A549 (cell line): ENCODE results near the gene EXOC3.

Source experiments
- CBX2 ChIP-seq: fragments of 200-600 bp; sonication (generic); IDR thresholded peaks from 2 replicates; pipeline ENCODE4 v1.6.1; 2016; ENCODE audit warnings: low read depth, mild to moderate bottlenecking, borderline replicate concordance
- CTCF ChIP-seq: fragments of >200 bp; sonication (Bioruptor Twin); formaldehyde crosslinking; IDR thresholded peaks from 3 replicates; pipeline ENCODE4 v1.5.1; 2016
- E2F6 ChIP-seq: IDR thresholded peaks from 2 replicates; pipeline ENCODE4 v1.6.1; 2012; ENCODE audit warnings: low read depth, borderline replicate concordance
- EP300 ChIP-seq, 2 experiments: fragments of >200 bp; sonication (Bioruptor Twin); formaldehyde crosslinking; IDR thresholded peaks; 2 replicates in 1 of 2; 3 replicates in 1 of 2; pipeline ENCODE4 v1.6.1; 2016 to 2017
- ESRRA ChIP-seq: fragments of 150-350 bp; IDR thresholded peaks from 2 replicates; pipeline ENCODE4 v1.6.1; 2014; ENCODE audit warnings: mild to moderate bottlenecking, low read length, borderline replicate concordance
- FOSL2 ChIP-seq, 2 experiments: fragments of 450-650 bp in 1 of 2; fragments of >200 bp in 1 of 2; sonication (Bioruptor Twin) in 1 of 2; formaldehyde crosslinking; IDR thresholded peaks; 2 replicates each; pipeline versions ENCODE4 v1.5.0 to v1.6.1; 2016 to 2020; ENCODE audit warnings: mild to moderate bottlenecking in 1 of 2, moderate library complexity in 1 of 2
- JUNB ChIP-seq: fragments of >200 bp; sonication (Bioruptor Twin); formaldehyde crosslinking; IDR thresholded peaks from 2 replicates; pipeline ENCODE4 v1.6.1; 2016
- KDM1A ChIP-seq: fragments of 200-600 bp; sonication (generic); IDR thresholded peaks from 2 replicates; pipeline ENCODE4 v1.6.1; 2016; ENCODE audit warnings: low read depth, mild to moderate bottlenecking
- NFE2L2 ChIP-seq: fragments of 150-350 bp; conservative IDR thresholded peaks from 2 replicates; pipeline ENCODE4 v1.6.1; 2014; ENCODE audit warnings: low read length
- POLR2A ChIP-seq: IDR thresholded peaks from 2 replicates; pipeline ENCODE4 v1.6.1; 2012; ENCODE audit warnings: mild to moderate bottlenecking, low read length
- POLR2AphosphoS2 ChIP-seq: conservative IDR thresholded peaks from 2 replicates; pipeline ENCODE4 v1.6.1; 2012; ENCODE audit warnings: low read length, improper control_type of control experiment, inconsistent platforms
- RAD21 ChIP-seq, 2 experiments: fragments of >200 bp in 1 of 2; sonication (Bioruptor Twin) in 1 of 2; formaldehyde crosslinking in 1 of 2; IDR thresholded peaks in 1 of 2; conservative IDR thresholded peaks in 1 of 2; 2 replicates in 1 of 2; 3 replicates in 1 of 2; pipeline ENCODE4 v1.6.1; 2012 to 2018; ENCODE audit warnings: inconsistent platforms in 1 of 2
- RCOR1 ChIP-seq: fragments of 150-350 bp; IDR thresholded peaks from 2 replicates; pipeline ENCODE4 v1.6.1; 2014; ENCODE audit warnings: antibody characterized with exemption, low read length, low read depth
- RFX5 ChIP-seq: fragments of 450-650 bp; IDR thresholded peaks from 2 replicates; pipeline ENCODE4 v1.7.1; 2014; ENCODE audit warnings: antibody characterized with exemption, mild to moderate bottlenecking, moderate library complexity

DNA sequence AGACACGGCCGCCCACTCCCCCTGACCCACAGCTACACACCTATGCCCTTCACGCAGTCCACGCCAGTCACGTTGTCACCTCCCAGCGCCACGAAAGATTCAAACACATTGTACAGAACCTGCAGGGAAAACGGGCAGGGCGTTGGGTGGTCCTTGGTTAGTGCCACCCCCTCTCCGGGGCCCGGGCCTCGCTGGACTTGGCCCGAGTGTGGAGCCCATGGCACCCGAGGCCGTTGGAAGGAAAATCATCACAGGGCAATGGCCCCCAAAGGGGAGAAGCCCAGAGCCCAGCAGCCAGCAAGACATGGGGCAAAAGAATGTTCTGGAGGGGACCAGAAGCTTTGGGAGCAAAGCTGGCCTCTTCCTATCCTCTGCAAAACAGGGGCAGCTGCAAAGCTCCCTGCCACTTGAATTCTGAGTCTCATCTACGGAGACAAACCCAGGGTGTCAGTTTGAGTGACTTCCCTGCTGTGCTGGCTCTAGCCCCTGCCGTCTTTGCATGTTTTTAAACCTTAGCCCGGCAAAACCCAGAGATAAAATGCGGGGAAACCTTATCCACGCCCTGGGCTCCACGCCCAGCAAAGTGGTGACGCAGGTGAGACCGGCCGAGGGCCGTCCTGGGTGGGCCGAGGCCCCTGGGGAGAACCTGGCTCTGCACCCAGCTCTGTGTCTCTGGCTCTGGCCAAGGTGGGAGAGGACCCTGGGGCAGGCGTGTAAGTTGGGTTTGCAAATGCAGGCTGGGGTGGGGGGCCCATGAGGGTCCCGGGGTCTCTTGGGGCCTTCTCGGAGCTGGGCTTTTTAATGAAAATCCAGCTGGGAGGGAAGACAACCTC is 42.4 kb downstream of the EXOC3 start:
- TF ChIP-seq FOSL2 (IDR thresholded peaks at IDR 0.05) (no peak), FOSL2 (CRISPR knock-in tag; IDR thresholded peaks at IDR 0.05) (no peak), RFX5 (no peak), CBX2 (no peak), CTCF (no peak), JUNB (no peak), RAD21 (conservative IDR thresholded peaks at IDR 0.05 in 1 of 2, IDR thresholded peaks at IDR 0.05 in 1 of 2) (no peak), POLR2A (no peak), EP300 (IDR thresholded peaks at IDR 0.05) (no peak), RCOR1 (no peak), POLR2AphosphoS2 (no peak), E2F6 (no peak), ESRRA (no peak), KDM1A (no peak), NFE2L2 (no peak)
